ENCODE data around the gene APOB. TPM values are rescaled to one million over a fixed set of nuclear protein-coding genes. Genes with fewer than 3 reads are reported as not detected.

Gene APOB
- polyA plus RNA-seq, 1 of the 3 experiments (the other 2 are of a cell fraction), result not detected

DNA sequence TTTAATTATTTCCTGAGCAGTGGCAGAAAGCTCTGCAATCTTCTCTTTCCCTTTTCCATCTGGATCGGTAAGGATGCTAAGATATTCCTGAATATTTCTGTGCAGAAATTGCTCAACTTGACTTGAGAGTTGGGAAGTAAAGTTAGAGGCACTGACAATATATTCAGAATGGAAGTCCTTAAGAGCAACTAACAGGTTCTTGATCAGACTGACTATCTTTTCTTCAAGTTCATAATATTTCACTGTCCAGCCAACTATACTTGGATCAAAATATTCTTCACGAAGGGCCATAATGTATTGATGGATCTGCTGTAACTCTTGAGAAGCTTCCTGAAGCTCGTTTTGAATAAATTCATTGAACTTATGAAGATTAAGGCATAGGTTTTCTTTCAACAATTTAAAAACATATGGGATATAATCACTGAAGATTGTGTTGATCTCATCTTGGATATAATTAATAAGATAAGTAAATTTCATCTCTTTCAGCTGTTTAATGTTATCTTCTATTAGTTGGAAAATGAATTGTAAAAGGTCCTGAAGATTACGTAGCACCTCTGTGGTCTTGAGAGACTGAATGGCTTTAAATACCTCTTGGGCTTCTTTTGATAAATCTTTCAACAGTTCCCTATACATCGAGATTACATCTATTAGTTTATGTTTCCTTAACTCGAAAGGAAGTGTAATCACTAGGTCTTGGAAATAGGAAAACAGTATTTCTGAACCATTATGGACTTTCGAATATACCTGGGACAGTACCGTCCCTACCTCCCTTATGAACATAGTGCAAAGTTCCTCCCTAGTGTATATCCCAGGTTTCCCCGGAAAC, 41.7 kb downstream of the APOB start (continued):
- TF ChIP-seq REST (IDR thresholded peaks at IDR 0.05; ENCODE audit: low read depth, low read length) (no peak), RXRA (IDR thresholded peaks at IDR 0.05; ENCODE audit: borderline replicate concordance, low read depth) (no peak), NFIC (IDR thresholded peaks at IDR 0.05; ENCODE audit: borderline replicate concordance) (no peak), RCOR1 (IDR thresholded peaks at IDR 0.05; ENCODE audit: low read length) (no peak), YY1 (IDR thresholded peaks at IDR 0.05; ENCODE audit: low read depth) (no peak), MAX (IDR thresholded peaks at IDR 0.05; ENCODE audit: low read depth) (no peak)

GRCh38 chr2:21001225-21001946, 42.5 kb downstream of the APOB start:
- Histone ChIP-seq H3K4me2 (no peak overlapping the region), H3K4me1 (ENCODE audit: control insufficient read depth in 1 of 2, insufficient read depth in 2 of 2, low read depth in 1 of 2, low read length in 1 of 2) (peaks cover 0 to 3% of the 10 kb centered on the region in 2 experiments; a peak in 2 of 4 replicates), H3K9me2 (no peaks in the 10 kb centered on the region), H3F3A (replicated peaks; ENCODE audit: insufficient read depth) (no peaks in the 10 kb centered on the region), H3K36me3 (replicated peaks in 1 of 2; ENCODE audit: control insufficient read depth in 1 of 2, insufficient read depth in 2 of 2, low read length in 1 of 2) (no peaks in the 10 kb centered on the region), H3K9ac (no peak overlapping the region), H3K9me3 (no peaks in the 10 kb centered on the region), H2AFZ (ENCODE audit: low read depth) (no peak overlapping the region), H3K79me2 (ENCODE audit: insufficient read depth) (no peaks in the 10 kb centered on the region), H3K27me3 (ENCODE audit: insufficient read depth) (no peaks in the 10 kb centered on the region), H4K20me1 (ENCODE audit: insufficient read depth) (no peaks in the 10 kb centered on the region), H3K4me3 (ENCODE audit: low read depth in 2 of 2, low read length in 1 of 2) (no peak overlapping the region), H3K27ac (ENCODE audit: low read depth in 2 of 2, low read length in 1 of 2) (no peak overlapping the region)
- CTCF ChIA-PET, result interaction anchor here (1.1 to 2.4 kb wide), 2 partner anchors 38 to 341 kb away, joined by 3 to 6 read pairs; no protein-coding TSS in a partner anchor
- POLR2A ChIA-PET, result no interaction called here
- 39% methylated on average over 4 of the region's 4 CpGs for WGBS (ENCODE audit: low lambda C conversion rate)
- no peak for DNase-seq
- no peak for TF ChIP-seq MEF2A (IDR thresholded peaks at IDR 0.05; ENCODE audit: borderline replicate concordance, low read depth)
- no peak for TF ChIP-seq YY1 (IDR thresholded peaks at IDR 0.05; ENCODE audit: low read depth)
- no peak for TF ChIP-seq TAF1 (IDR thresholded peaks at IDR 0.05; ENCODE audit: borderline replicate concordance, low read depth, low read length)
- no peak for TF ChIP-seq CHD2 (IDR thresholded peaks at IDR 0.05; ENCODE audit: low read length, partially characterized antibody)
- TF ChIP-seq CTCF (IDR thresholded peaks at IDR 0.05), result no peak
- TF ChIP-seq POLR2AphosphoS5 (IDR thresholded peaks at IDR 0.05; ENCODE audit: low read depth, low read length), result no peak
- TF ChIP-seq RFX5 (IDR thresholded peaks at IDR 0.05; ENCODE audit: low read length), result no peak
- TF ChIP-seq MXI1 (IDR thresholded peaks at IDR 0.05; ENCODE audit: low read depth, low read length), result no peak
- TF ChIP-seq JUND (IDR thresholded peaks at IDR 0.05), result no peak
- no peak for TF ChIP-seq REST (IDR thresholded peaks at IDR 0.05; ENCODE audit: low read depth, low read length)
- no peak for TF ChIP-seq USF1 (IDR thresholded peaks at IDR 0.05; ENCODE audit: borderline replicate concordance, low read depth)
- no peak for TF ChIP-seq MAX (IDR thresholded peaks at IDR 0.05; ENCODE audit: low read depth)
- TF ChIP-seq NRF1 (IDR thresholded peaks at IDR 0.05; ENCODE audit: low read depth, low read length), result no peak
- no peak for TF ChIP-seq RAD21 (IDR thresholded peaks at IDR 0.05; ENCODE audit: low read length)
